Raji (cell line): ENCODE measurements around the gene MYO1B.

Source experiments
- POLR2A ChIP-seq: IDR thresholded peaks from 2 replicates; pipeline ENCODE4 v1.6.1; 2011; ENCODE audit warnings: low read depth, low read length, control low read depth; ENCODE audit not compliant: insufficient read depth

The MYO1B gene

DNA sequence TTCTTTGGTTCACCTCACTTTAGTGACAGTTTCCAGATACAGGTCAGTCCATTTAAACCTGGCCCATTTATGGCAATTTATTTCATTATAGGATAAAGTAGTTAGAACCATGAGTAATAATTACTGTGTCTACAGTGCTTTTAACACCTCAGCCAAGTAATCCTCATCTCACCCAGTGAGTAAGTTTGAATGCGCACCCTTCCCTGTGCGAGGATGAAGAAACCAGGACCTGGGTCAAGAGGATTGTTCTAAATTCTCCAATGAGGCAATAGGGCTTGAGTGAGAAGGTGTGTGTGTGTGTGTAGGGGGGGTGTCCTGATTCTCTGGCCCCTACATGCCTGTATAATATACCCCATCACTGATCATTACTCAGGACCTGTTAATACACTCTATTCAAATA is 854 bp upstream of the MYO1B start:
- TF ChIP-seq POLR2A = no peak

DNA sequence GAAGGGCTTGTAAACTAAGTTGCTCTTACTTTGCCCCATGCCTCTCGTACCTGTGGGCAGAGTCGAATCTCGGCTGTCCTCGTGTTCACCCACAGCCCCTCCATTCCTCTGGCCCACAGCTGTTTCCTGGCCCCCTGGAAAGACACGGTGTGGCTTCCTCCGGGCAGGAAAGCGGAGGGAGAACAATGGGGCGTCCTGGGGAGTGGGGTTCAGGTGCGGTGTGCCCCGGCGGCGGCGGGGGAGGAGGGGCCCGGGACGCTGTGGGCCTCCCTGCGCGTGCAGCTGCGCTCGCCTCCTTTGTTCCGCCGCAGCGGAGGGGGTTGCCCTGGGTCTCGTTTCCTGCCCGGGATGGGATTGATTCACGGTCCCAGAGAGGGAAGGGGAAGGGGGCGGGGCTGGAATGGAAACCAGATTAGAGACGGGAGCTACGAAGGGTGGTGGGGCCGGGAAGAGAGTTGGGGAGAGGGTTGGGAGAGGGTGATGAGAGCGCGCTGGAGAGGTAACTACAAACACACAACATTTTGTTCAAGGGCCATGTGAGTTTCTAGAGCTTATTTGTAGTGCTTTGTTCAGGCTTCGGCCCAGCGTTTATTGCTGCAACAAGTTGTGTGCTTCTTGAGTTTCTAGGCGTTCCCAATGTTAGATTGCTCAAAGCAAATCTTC is 796 bp downstream of the MYO1B start:
- no peak for TF ChIP-seq POLR2A

DNA sequence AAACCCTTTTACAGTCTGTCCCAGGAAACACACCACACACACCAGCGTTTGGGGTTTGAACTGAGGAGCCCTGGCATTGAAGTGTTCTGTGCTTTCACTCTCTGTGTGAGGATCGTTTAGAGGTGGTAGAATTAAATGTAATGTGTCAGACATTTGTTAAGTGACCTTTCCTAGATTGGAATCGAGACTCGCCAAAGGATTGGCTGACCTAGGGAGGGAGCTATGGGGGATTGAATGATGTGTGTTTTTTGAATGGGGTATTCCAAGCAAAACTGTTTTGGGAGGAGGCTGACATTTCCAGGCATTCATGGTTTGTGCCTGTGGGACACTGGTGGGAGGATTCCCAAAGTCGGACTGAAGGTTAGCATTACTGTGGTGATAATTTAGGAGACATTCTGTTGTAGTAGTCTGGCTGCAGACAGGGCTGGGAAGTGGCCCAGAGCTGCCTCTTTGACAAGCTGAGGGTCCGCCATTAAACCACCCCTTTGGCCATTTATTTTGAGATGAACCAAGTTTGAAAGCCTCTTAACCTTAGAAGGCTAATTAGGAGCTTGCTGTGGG is 1.7 kb downstream of the MYO1B start:
- TF ChIP-seq POLR2A = no peak

DNA sequence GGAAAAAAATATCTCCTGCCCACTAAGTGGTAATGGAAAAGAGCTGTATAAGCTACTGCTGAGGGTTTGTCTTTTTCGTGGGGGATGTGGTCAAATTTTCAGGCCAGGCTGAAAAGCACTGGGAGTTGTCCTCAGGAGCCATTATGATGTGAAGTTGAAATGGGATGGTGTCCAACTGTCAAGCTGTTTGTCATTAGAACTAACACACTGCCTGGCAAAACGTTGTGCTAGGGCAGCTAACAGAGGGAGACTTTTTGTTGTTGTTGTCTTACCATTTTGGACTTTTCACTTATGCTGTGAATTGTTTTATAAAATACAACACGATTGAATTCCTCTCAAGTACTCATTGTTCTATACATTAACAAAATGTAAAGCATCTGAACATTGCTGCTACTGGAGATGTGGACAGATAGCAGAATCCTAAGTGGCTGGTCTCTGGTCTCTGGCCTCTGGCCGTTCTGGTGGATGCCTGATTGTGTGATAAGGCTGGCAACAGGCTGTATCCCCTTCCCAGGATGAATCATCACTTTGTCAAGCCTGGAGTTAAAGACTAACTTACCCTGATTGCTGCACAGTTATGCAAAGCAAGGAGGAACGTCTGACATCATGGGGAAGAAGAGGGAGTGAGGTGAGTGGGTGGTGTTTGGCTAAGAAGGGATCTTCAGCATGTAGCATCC is 2.3 kb downstream of the MYO1B start:
- TF ChIP-seq POLR2A = no peak

DNA sequence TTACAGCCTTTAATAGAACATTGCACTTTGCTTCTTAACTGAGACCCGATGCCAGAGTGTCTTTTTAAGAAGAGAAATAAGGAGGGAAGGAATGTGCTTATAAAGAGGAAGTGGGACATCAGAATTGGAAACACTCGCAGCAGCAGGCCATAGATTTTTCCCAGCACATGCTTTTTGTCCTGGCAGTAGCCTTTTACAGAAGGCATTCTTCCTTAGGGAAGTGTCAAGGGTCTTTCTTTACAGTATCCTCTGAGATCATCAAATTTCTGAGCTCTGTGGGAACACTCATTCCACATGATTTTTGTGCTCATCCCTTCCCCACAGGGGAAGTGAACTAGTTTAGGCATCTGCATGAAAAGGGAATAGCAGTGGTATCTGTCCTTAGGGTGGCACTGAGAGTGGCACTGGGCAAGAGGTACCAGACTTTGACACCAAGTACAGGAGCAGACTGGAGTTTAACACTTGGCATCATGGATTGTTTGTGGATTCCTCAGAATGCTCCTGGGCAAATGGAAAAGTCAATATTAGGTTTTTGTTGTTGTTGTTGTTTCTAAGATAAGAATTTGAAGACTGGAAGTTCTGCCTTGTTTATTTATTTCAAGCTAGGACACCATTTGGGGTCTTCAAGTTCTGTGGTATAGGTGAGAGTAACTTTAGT is 4.1 kb downstream of the MYO1B start:
- TF ChIP-seq POLR2A = no peak

DNA sequence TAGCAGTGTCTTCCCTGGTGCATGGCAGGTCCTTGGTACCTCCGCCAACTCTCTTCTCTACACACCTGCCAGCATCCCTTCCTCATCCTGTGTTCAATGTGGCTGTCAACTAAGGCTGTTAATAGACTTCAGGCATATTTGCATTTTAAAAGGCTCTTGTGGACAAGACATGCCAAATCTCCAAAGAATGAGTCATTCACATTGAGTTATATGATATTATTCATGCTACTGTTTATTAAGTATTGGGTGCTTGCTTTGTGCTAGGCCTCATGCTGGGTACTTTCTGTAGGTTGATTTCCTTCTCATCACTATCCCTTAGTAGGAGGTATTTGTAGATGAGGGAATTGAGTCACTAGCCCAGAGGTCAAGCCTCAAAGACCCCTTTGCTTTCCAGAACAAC is 5.2 kb downstream of the MYO1B start:
- TF ChIP-seq POLR2A = no peak

DNA sequence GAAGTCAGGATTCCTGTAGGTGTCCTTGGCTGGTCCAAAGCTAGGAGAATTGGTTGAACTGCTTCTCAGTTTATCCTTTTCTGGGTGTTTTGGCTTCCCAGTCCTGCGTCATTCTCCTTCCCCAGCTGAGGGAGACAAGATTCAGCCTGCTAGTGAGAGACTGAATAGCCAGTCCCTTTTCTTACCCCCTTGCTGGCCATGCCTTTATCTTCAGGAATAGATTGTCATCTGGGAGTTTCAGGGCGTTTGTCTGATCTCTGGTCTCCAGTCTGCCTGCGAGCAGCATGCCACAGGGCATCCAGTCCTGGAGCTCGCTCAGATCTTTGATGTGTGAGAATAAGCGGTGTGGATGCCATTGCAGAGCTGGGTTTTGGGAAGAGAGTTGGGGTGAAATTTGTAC is 5.8 kb downstream of the MYO1B start:
- no peak for TF ChIP-seq POLR2A

DNA sequence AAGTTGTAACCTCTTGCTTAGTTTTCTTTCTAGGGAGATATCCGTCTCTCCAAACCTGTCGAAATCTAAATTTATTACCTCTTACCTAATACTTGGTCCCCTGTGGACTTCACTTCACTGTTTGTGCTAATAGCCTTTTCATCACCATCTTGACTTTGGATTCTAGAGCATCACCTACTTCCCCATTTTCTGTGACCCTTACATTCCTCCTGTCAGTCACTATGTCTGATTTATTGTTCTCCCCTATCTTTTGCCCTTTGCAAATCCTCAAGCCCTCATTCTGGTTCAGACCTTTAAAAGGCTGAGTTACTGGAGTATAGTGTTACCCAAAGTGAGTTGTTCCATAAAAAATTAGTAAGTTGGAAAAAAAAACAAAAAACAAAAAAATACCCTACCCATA is 7.5 kb downstream of the MYO1B start:
- no peak for TF ChIP-seq POLR2A

DNA sequence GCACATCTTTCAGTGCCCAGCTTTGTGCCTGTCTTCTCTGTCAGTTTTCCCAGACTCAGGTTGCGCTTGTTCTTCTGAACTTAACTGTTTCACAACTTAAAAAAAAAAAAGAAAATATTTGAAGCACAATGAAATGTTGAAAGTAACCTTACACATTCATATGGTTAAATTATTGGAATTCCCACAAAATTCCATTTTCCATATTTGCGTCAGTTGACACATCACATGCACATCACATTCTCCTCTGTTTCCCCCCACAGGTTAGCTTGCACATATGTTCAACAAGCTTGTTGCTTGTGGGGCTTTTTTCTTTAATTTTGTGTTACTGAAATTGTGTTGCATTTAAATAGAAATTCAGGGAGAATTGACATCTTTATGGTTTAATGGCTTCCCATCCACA is 8.3 kb downstream of the MYO1B start:
- no peak for TF ChIP-seq POLR2A

DNA sequence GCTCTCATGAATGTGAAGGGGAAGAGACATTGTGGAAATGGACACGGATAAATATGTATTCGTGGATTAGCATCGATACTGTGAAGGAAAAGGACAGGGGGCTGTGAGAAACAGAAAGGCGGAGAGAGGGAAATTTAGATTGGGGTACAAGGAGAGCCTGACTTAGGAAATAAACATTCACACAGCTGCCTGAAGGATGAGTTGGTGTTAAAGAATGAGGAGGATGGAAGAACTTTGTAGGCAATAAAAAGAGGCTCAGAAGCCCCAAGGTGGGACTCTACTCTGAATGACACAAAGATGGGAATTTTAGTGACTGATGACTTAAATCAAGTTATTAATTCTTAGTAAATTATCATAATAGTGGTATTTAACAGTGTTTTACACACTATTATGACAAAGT is 10.1 kb downstream of the MYO1B start:
- TF ChIP-seq POLR2A = no peak

DNA sequence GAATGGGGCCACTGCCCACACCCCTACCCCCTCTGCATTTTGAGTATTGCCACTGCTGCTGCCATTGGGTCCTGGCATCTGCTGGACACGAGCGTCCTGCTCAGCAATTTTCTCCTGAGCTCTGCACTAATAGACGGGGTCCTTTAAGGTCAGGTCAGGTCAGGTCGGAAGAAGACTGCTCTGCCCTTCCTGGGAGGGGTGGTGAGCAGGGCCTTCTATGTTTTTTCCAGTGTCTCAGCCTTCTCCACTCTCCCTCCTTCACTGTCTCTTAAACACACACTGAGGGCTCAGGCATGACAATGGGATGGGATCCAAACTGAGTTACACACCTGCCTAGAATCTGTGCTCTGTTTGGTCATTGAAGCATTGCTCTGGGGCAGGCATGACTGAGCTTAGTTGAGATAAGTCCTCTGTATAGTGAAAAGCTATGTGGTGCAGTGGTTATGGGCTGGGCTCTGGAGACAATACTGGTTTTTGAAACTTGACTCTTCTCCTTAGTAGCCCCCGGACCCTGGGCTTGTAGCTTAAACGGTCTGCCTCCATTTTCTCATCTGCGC is 10.6 kb downstream of the MYO1B start:
- no peak for TF ChIP-seq POLR2A

DNA sequence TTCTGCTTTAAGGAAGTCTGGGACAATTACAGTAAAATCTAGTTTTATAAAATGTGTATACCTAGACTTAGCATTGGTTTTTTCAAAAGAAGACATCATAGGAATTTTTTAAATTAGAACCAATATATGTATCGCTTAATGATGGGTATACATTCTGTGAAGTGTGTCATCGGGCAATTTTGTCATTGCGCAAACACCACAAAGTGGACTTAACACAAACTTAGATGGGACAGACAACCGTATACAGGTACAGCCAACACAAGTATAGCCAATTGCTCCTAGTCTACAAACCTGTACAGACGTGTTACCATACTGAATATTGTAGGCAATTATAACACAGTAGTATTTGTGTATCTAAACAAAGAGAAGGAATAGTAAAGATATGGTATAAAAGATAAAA is 12.7 kb downstream of the MYO1B start:
- no peak for TF ChIP-seq POLR2A

DNA sequence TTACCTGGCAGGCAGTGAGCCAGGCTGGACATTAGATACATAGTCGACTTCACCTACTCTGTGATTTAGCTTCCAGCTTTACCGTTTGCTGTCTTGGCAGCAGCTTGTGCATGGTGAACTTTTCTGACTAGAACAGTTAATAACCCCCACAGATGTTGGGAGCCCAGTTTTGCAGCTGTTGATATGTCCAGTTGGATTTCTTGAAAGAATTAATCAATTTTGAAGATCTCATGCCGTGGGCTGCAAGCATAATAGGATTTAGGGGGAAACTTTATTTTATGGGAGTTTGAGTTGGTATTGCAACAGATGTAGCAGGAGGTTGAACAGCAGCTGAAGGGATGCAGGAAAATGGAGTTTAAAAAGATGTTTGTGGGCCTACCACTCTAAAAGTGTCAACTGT is 13.8 kb downstream of the MYO1B start:
- no peak for TF ChIP-seq POLR2A

DNA sequence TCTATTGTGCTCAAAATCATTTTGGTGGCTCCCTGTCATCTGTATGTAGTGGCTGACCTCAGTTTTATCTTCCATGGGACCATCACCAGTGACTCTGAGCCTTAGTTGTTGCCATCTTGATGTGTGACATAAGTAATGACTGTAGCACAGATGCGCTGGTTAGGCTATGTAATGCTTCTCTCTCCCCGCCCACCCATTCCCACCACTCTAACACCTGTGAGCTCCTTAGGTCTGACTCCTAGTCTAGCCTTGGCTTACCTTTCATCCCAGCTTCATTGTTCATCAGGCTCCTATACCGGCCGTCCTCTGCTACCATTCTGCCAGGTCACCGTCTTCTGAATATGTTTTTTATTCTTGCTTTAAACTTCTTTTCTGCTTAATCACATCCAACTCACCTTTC is 17.2 kb downstream of the MYO1B start:
- no peak for TF ChIP-seq POLR2A

DNA sequence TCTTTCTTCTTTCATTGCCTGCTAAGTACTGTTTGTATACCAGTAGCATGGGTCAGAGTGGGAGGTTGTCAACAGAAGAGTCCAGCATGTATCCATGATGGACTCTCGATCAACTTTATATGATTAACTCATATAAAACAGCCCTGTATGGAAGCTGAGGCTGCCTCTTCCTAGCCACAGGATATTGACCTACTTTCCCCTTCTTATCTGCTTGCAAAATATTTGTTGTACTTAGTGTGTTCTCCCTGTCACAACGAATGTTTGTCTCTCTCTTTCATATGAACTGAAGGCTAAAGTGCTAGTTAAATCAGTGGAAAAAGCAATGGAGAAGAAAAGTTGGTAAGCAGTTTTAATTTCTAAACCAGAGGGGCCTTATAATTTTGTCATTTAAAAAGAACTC is 17.8 kb downstream of the MYO1B start:
- no peak for TF ChIP-seq POLR2A

DNA sequence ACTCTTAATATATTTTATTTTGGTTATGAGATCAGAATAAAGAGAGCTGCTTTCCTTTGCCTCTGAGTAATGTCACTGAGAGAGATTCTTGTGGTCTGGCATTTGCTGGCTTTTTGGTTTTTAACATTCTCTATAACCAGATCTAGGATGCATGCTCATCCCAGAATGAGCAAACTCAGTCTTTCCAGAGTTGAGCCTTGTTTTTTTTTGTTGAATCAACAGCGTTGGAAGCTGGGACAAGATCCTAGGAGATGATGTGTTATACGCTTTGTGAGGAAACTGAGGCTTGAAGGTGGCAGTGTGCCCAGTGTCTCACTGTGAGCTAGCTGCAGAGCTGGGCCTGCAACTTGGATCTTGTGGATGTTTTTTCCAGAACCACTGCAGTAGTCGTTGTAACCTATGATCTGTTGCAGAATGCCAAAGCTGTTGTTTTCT is 19.5 kb downstream of the MYO1B start:
- TF ChIP-seq POLR2A = no peak

DNA sequence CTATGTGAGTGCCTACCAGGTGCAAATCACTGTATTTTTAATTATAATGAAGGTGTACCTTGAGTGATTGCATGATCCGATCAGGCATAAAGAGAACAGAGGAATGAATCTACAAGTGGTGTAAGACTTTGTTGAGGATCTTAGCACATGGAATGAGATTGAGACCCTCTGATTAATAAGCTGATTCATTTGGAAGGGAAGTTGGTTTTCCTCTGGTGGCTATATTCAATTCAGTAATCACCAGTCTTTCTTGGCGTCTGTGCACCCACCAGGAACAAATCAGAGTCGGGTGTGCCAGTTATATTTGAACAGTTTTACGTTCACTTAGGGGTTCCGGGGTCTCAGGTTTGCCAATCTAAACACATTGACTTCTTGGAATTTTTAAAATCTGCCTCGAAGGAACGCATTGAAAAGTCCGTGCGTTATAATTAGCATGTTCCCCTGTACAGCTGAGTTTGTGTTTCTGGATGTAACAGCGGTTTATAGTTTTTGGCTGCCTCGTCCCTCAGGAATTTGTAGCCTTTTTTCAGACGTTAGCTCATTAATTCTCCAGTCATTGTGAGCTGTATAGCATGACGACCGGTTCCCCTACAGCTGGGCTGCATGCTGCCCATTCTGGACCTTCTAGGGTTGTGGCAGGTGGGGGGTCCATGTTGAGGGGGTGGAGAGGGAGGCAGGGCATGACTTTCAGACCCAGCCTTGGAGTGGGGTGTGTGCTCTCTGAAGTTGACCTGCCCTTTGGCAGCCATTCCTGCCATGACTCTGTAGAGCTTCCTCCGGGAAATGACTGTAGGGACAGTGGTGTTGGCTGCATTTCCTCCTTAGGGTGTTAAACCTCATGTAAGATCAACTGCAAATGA is 20.3 kb downstream of the MYO1B start:
- TF ChIP-seq POLR2A = no peak
